H9 (cell line): ENCODE results near the gene PAK5. TPM values are rescaled to one million over a fixed set of nuclear protein-coding genes. Genes with fewer than 3 reads are reported as not detected.

Experiments
- DNase-seq: peaks from one replicate; pipeline ENCODE4 v3.0.0-alpha.2; 2017
- H2AFZ ChIP-seq: one replicate; pipeline ENCODE4 v1.6.1; 2013; ENCODE audit warnings: mild to moderate bottlenecking, low read length, control low read depth, moderate library complexity
- H2AK5ac ChIP-seq: 2 replicates; pipeline ENCODE4 v1.6.1; 2013; ENCODE audit warnings: low read length, control low read depth, mixed read lengths; ENCODE audit not compliant: insufficient read length
- H2BK120ac ChIP-seq: one replicate; pipeline ENCODE4 v1.6.1; 2013; ENCODE audit warnings: low read depth, mild to moderate bottlenecking, low read length, control low read depth, inconsistent platforms; ENCODE audit not compliant: poor library complexity, severe bottlenecking
- H2BK12ac ChIP-seq: 2 replicates; pipeline ENCODE4 v1.6.1; 2013; ENCODE audit warnings: low read length, control low read depth, mixed read lengths, low read depth; ENCODE audit not compliant: insufficient read length
- H2BK15ac ChIP-seq: 2 replicates; pipeline ENCODE4 v1.6.1; 2013; ENCODE audit warnings: low read depth, low read length, control low read depth
- H2BK20ac ChIP-seq: one replicate; pipeline ENCODE4 v1.6.1; 2013; ENCODE audit warnings: low read depth, mild to moderate bottlenecking, low read length, control low read depth, inconsistent platforms; ENCODE audit not compliant: poor library complexity, severe bottlenecking
- H2BK5ac ChIP-seq: 2 replicates; pipeline ENCODE4 v1.6.1; 2013; ENCODE audit warnings: low read length, control low read depth, mixed read lengths; ENCODE audit not compliant: insufficient read length
- H3K14ac ChIP-seq: 2 replicates; pipeline ENCODE4 v1.6.1; 2013; ENCODE audit warnings: low read length, control low read depth; ENCODE audit not compliant: insufficient read depth
- H3K18ac ChIP-seq: 2 replicates; pipeline ENCODE4 v1.6.1; 2013; ENCODE audit warnings: low read depth, mild to moderate bottlenecking, mixed read lengths, low read length, control low read depth; ENCODE audit not compliant: insufficient read length
- H3K23ac ChIP-seq: 2 replicates; pipeline ENCODE4 v1.6.1; 2013; ENCODE audit warnings: low read length, control low read depth, mixed read lengths, low read depth; ENCODE audit not compliant: insufficient read length
- H3K23me2 ChIP-seq: 2 replicates; pipeline ENCODE4 v1.6.1; 2013; ENCODE audit warnings: low read depth, mild to moderate bottlenecking, mixed read lengths, low read length, control low read depth; ENCODE audit not compliant: insufficient read length, poor library complexity, severe bottlenecking
- H3K27ac ChIP-seq: 2 replicates; pipeline ENCODE4 v1.5.1; 2013; ENCODE audit warnings: low read length, control low read depth, mixed read lengths, low read depth; ENCODE audit not compliant: insufficient read length
- H3K27me3 ChIP-seq: 2 replicates; pipeline ENCODE4 v1.6.1; 2013; ENCODE audit warnings: low read length, control low read depth, inconsistent platforms; ENCODE audit not compliant: insufficient read depth
- H3K4ac ChIP-seq: 2 replicates; pipeline ENCODE4 v1.6.1; 2013; ENCODE audit warnings: low read depth, mild to moderate bottlenecking, control low read depth, inconsistent platforms, low read length, moderate library complexity
- H3K4me1 ChIP-seq: 2 replicates; pipeline ENCODE4 v1.6.1; 2013; ENCODE audit warnings: low read length, control low read depth, inconsistent platforms; ENCODE audit not compliant: insufficient read depth
- H3K4me2 ChIP-seq: 2 replicates; pipeline ENCODE4 v1.6.1; 2013; ENCODE audit warnings: low read length, control low read depth, mixed read lengths; ENCODE audit not compliant: insufficient read length, insufficient read depth
- H3K56ac ChIP-seq: 2 replicates; pipeline ENCODE4 v1.6.1; 2013; ENCODE audit warnings: low read depth, mild to moderate bottlenecking, mixed read lengths, low read length, control low read depth; ENCODE audit not compliant: insufficient read length
- H3K79me1 ChIP-seq: 2 replicates; pipeline ENCODE4 v1.6.1; 2013; ENCODE audit warnings: low read depth, mild to moderate bottlenecking, moderate library complexity, low read length, control low read depth, inconsistent platforms; ENCODE audit not compliant: insufficient read depth, poor library complexity, severe bottlenecking
- H3K79me2 ChIP-seq: 2 replicates; pipeline ENCODE4 v1.6.1; 2013; ENCODE audit warnings: low read length, control low read depth, inconsistent platforms; ENCODE audit not compliant: insufficient read depth
- H3K9ac ChIP-seq: 2 replicates; pipeline ENCODE4 v1.6.1; 2013; ENCODE audit warnings: low read length, control low read depth, mixed read lengths; ENCODE audit not compliant: insufficient read length; ENCODE audit errors: extremely low read depth
- H3K9me3 ChIP-seq: one replicate; pipeline ENCODE4 v1.6.1; 2013; ENCODE audit warnings: low read depth, low read length, inconsistent platforms; ENCODE audit not compliant: control insufficient read depth
- H3T11ph ChIP-seq: one replicate; pipeline ENCODE4 v1.6.1; 2013; ENCODE audit warnings: mild to moderate bottlenecking, low read length, control low read depth, inconsistent platforms
- H4K20me1 ChIP-seq: one replicate; pipeline ENCODE4 v1.6.1; 2013; ENCODE audit not compliant: control insufficient read depth, insufficient read length, insufficient read depth
- H4K5ac ChIP-seq: 2 replicates; pipeline ENCODE4 v1.6.1; 2013; ENCODE audit warnings: low read depth, mild to moderate bottlenecking, mixed read lengths, low read length, control low read depth; ENCODE audit not compliant: insufficient read length
- H4K8ac ChIP-seq: replicated peaks from 2 replicates; pipeline ENCODE4 v1.6.1; 2013; ENCODE audit warnings: low read length, control low read depth, mixed read lengths, low read depth; ENCODE audit not compliant: insufficient read length
- H4K91ac ChIP-seq: 2 replicates; pipeline ENCODE4 v1.6.1; 2013; ENCODE audit warnings: low read depth, mild to moderate bottlenecking, moderate library complexity, mixed read lengths, low read length, control low read depth; ENCODE audit not compliant: insufficient read length
- H3K27ac Mint-ChIP-seq, 3 experiments: 2 replicates in 2 of 3; 3 replicates in 1 of 3; pipeline ENCODE4 v1.8.0; 2020 to 2021; ENCODE audit warnings: mixed read lengths in 3 of 3, mild to moderate bottlenecking in 1 of 3, moderate library complexity in 1 of 3
- H3K27me3 Mint-ChIP-seq: 2 replicates; pipeline ENCODE4 v1.8.0; 2021; ENCODE audit warnings: low read depth, mild to moderate bottlenecking, moderate library complexity, mixed read lengths
- H3K36me3 Mint-ChIP-seq, 3 experiments: 2 replicates in 2 of 3; 3 replicates in 1 of 3; pipeline ENCODE4 v1.8.0; 2020 to 2021; ENCODE audit warnings: low read depth in 3 of 3, mixed read lengths in 3 of 3; ENCODE audit not compliant: insufficient read depth in 1 of 3
- H3K4me1 Mint-ChIP-seq, 2 experiments: 2 replicates each; pipeline ENCODE4 v1.8.0; 2020; ENCODE audit warnings: mixed read lengths in 2 of 2
- H3K4me3 Mint-ChIP-seq, 2 experiments: 2 replicates in 1 of 2; 3 replicates in 1 of 2; pipeline ENCODE4 v1.8.0; 2020 to 2021; ENCODE audit warnings: mild to moderate bottlenecking in 2 of 2, mixed read lengths in 2 of 2, moderate library complexity in 1 of 2
- H3K9me3 Mint-ChIP-seq, 2 experiments: 2 replicates in 1 of 2; 3 replicates in 1 of 2; pipeline ENCODE4 v1.8.0; 2020; ENCODE audit warnings: mild to moderate bottlenecking in 2 of 2, mixed read lengths in 2 of 2, moderate library complexity in 1 of 2
- CTCF ChIP-seq: fragments of 200-600 bp; sonication (generic); conservative IDR thresholded peaks from 3 replicates; pipeline ENCODE4 v1.8.0; 2021; ENCODE audit warnings: antibody characterized with exemption, mild to moderate bottlenecking
- WGBS: extraction: QIAGEN DNeasy Blood & Tissue Kit; methylation state at CpG from one replicate; pipeline ENCODE4 v1.1.7; 2013; ENCODE audit warnings: missing lambda C conversion rate, low lambda C conversion rate, mixed read lengths; ENCODE audit not compliant: insufficient read length; ENCODE audit errors: extremely low coverage; 5-methylcytosine and 5-hydroxymethylcytosine counted together
- total RNA-seq: library from RNA; stranded (reverse); gene quantifications from 2 replicates; pipeline ENCODE4 v1.2.1, GENCODE V29; 2021

PAK5 gene
- total RNA-seq, 1 experiment from 2014 or later: 0.20 TPM

DNA sequence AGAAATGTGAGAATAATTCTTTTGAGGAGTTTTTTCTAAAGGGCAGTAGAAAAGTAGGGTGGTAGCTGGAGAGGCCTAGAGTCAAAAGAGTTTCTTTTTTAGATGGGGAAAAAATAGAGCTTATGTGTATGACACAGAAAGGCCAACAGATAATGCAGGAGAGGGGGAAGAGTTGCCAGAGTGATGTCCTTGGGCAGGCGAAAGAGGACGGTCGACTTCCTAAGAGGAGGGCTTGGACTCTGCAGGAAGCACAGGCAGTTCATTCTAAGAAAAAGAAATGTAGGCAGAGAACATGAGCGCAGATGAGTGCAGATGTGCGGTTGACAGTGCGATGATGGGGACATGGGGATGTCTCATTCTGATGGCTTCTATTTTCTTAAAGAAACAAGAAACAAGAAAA is 68.9 kb downstream of the PAK5 start:
- DNase-seq: no peak
- WGBS: no CpG with 5 or more reads among the region's 6 CpGs
- no peak overlapping the region for H3T11ph ChIP-seq

More for the DNA sequence above, 68.9 kb downstream of the PAK5 start:
- Histone ChIP-seq H3K79me2 (no peaks in the 10 kb centered on the region), H4K5ac (no peak overlapping the region), H3K9ac (no peak overlapping the region), H3K4ac (no peak overlapping the region), H3K23me2 (no peaks in the 10 kb centered on the region), H2BK12ac (no peak overlapping the region), H3K4me2 (no peak overlapping the region), H3K14ac (no peak overlapping the region), H2AK5ac (no peak overlapping the region), H3K18ac (no peak overlapping the region), H2BK20ac (no peak overlapping the region), H4K91ac (no peak overlapping the region), H3K27me3 (no peaks in the 10 kb centered on the region), H2BK5ac (no peak overlapping the region), H3K9me3 (no peaks in the 10 kb centered on the region), H4K8ac (no peak overlapping the region), H3K4me1 (no peaks in the 10 kb centered on the region), H3K23ac (no peak overlapping the region), H3K56ac (no peak overlapping the region), H2AFZ (no peak overlapping the region), H2BK120ac (no peak overlapping the region), H4K20me1 (no peaks in the 10 kb centered on the region), H3K79me1 (no peaks in the 10 kb centered on the region), H2BK15ac (no peak overlapping the region; the same call in 1 of the 2 replicates), H3K27ac (no peak overlapping the region)
- no peak overlapping the region for H3K27ac Mint-ChIP-seq
- no peak for TF ChIP-seq CTCF
- H3K36me3 Mint-ChIP-seq: no peaks in the 10 kb centered on the region
- no peak overlapping the region for H3K4me3 Mint-ChIP-seq
- no peaks in the 10 kb centered on the region for H3K4me1 Mint-ChIP-seq
- H3K27me3 Mint-ChIP-seq: no peaks in the 10 kb centered on the region
- no peaks in the 10 kb centered on the region; a peak in 1 of 5 replicates for H3K9me3 Mint-ChIP-seq
